Measurements from ENCODE around the gene PPP6R2. TPM values are rescaled to one million over a fixed set of nuclear protein-coding genes. Genes with fewer than 3 reads are reported as not detected.
A peak's percentile ranks its signal among the peaks of the same experiment; 100 is the strongest.

Gene PPP6R2
- total RNA-seq, 3 donors from 2014 or later (not counting 1 experiment from before 2014, with no cell fraction given) = 76.0 to 103 (median 78.1) TPM

DNA sequence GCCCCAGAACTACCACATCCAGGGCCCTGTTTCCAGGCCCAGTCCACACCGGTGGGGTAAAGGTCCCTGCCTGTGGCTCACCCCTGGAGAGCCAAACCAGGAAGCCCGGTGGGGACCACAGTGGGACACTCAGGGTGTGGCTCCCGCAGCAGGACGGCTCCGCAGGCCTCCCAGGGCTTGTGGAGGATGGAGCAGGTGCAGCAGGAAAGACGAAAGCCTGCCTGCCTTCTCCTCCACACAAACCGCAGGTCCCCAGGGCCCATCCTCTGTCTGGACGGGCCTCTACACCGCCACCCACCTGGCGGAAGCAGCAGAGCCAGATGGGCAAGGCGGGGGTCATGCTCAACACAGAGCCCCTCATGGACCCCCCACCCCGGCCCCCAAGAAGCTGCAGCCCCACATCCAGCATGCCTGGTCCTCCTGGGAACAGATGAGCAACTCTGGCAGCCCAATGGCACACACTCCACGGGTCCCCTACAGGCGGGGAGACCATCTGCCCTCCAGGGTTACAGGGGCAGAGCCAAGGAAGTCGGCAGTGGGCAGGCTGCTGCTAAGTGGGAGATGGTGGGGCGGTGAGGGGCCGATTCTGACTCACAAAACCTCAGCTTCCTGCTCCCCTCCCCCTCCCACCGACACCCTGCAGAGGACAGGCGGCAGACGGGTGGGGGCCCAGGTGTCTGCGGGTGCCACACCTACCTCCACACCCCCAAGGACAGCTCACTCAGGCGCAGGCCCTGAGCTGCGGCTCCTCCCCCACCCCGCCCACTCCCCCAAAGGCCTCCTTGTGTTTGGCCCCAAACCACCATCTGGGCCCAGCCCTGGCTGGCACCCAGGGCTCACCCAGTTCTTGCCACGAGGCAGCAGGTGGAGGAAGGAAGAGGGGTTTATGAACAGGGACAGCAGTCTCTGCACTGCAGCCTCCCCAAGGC is 126.5 kb downstream of the PPP6R2 start:
- intact Hi-C loops (cut with micrococcal nuclease) = loop anchor here (5.0 kb wide), 1 partner anchor 38 kb away; the partner anchor contains the start of genes LMF2 and NCAPH2
- TF ChIP-seq, protein P1, sequence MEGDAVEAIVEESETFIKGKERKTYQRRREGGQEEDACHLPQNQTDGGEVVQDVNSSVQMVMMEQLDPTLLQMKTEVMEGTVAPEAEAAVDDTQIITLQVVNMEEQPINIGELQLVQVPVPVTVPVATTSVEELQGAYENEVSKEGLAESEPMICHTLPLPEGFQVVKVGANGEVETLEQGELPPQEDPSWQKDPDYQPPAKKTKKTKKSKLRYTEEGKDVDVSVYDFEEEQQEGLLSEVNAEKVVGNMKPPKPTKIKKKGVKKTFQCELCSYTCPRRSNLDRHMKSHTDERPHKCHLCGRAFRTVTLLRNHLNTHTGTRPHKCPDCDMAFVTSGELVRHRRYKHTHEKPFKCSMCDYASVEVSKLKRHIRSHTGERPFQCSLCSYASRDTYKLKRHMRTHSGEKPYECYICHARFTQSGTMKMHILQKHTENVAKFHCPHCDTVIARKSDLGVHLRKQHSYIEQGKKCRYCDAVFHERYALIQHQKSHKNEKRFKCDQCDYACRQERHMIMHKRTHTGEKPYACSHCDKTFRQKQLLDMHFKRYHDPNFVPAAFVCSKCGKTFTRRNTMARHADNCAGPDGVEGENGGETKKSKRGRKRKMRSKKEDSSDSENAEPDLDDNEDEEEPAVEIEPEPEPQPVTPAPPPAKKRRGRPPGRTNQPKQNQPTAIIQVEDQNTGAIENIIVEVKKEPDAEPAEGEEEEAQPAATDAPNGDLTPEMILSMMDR (IDR thresholded peaks at IDR 0.05) = no peak
- peaks cover 41 to 76% of the 10 kb centered on the region in 2 donors for H3K4me1 Mint-ChIP-seq

DNA sequence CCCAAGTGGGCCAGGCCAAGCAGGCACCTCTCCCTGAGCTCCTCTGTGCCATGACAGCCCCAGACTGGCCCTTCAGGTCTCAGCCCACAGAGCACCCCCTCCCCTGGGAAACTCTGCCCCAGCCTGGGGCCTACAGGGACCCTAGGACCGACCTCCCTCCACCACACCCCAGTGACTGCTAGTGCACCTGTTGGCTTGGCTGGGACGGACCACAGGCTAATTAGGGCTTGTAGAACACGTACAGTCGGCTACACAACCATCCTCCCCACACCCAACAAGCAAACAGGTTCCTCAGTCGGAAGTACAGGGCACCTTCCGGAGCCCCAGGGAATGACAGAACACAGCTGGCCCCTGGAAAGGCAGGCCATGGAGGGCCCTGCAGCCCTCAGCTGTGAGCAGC is 127.4 kb downstream of the PPP6R2 start:
- WGBS (ENCODE audit: insufficient coverage) = 41% methylated on average over 6 of the region's 6 CpGs
- Histone ChIP-seq H3K27me3 (ENCODE audit: control insufficient read depth, insufficient read depth, low read length) (no peaks in the 10 kb centered on the region), H3K27ac (ENCODE audit: low read length) (peak overlapping the region; percentile 91), H3K36me3 (ENCODE audit: control insufficient read depth, insufficient read depth, low read length) (peaks cover 28% of the 10 kb centered on the region), H3K4me1 (ENCODE audit: control insufficient read depth, insufficient read depth, low read length) (peaks cover 70% of the 10 kb centered on the region), H3K4me3 (ENCODE audit: low read length) (no peak overlapping the region), H3K9me3 (ENCODE audit: control insufficient read depth, insufficient read depth, low read length) (no peaks in the 10 kb centered on the region)
- ATAC-seq (no peak), DNase-seq (peak in 1 of 2 donors; percentile 36)
- peak overlapping the region; percentile 80 to 91 for H3K27ac Mint-ChIP-seq
- no peaks in the 10 kb centered on the region for H3K36me3 Mint-ChIP-seq
- peak overlapping the region; percentile 71 for H3K4me3 Mint-ChIP-seq
- TF ChIP-seq, protein P1 (IDR thresholded peaks at IDR 0.05) = no peak
- H3K4me1 Mint-ChIP-seq = peaks cover 41 to 76% of the 10 kb centered on the region in 2 donors
- intact Hi-C loops (cut with micrococcal nuclease) = loop anchor here (5.0 kb wide), 1 partner anchor 37 kb away; the partner anchor contains the start of genes LMF2 and NCAPH2
- H3K9me3 Mint-ChIP-seq = no peaks in the 10 kb centered on the region
- no peaks in the 10 kb centered on the region for H3K27me3 Mint-ChIP-seq (ENCODE audit: low read depth in 2 of 2)

More for the DNA sequence above, 126.5 kb downstream of the PPP6R2 start:
- no peaks in the 10 kb centered on the region for H3K27me3 Mint-ChIP-seq (ENCODE audit: low read depth in 2 of 2)
- H3K4me3 Mint-ChIP-seq = peak overlapping the region; percentile 71
- WGBS (ENCODE audit: insufficient coverage) = under 1% methylated on average over 22 of the region's 25 CpGs
- no peaks in the 10 kb centered on the region for H3K9me3 Mint-ChIP-seq
- Histone ChIP-seq H3K4me1 (ENCODE audit: control insufficient read depth, insufficient read depth, low read length) (peaks cover 66% of the 10 kb centered on the region), H3K9me3 (ENCODE audit: control insufficient read depth, insufficient read depth, low read length) (no peaks in the 10 kb centered on the region), H3K27ac (ENCODE audit: low read length) (peak overlapping the region; percentile 91), H3K27me3 (ENCODE audit: control insufficient read depth, insufficient read depth, low read length) (no peaks in the 10 kb centered on the region), H3K4me3 (ENCODE audit: low read length) (peak overlapping the region; percentile 38), H3K36me3 (ENCODE audit: control insufficient read depth, insufficient read depth, low read length) (peaks cover 36% of the 10 kb centered on the region)
- peak; percentile 82 to 94 (median 87) for ATAC-seq
- DNase-seq = peak; percentile 92 to 98
- no peaks in the 10 kb centered on the region for H3K36me3 Mint-ChIP-seq
- peak overlapping the region; percentile 80 to 91 for H3K27ac Mint-ChIP-seq

DNA sequence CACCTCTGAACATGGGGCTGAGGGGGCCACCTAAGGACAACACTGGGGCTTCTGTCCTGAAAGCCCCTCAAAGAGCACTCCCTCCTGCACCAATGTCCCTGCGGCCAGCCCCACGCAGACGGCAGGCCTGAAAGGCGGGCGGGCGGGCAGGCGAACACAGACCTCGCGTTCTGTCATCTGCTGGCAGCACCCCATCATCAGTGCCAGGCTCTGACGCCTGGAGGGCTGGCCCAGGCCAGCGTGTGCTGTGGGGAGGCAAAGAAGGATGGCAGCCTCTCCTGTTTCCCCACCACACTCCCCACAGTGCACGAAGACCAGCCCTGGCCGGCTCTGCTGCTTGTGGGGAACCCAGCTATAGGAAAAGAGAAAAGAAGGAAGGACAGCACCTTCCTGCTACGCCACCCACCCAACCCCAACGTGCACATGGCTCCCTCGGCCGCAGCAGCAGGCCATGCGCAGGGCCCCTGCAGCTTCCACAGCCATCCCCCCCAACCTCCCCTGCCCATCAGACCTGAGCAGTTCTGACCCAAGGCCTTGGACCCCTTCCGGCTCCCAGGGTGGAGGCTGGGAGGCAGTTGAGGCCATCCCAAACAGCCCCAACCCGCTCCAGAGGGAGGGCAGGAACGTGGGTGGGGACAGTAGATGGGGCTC is 128.2 kb downstream of the PPP6R2 start:
- Histone ChIP-seq H3K4me3 (ENCODE audit: low read length) (no peak overlapping the region), H3K27me3 (ENCODE audit: control insufficient read depth, insufficient read depth, low read length) (no peaks in the 10 kb centered on the region), H3K36me3 (ENCODE audit: control insufficient read depth, insufficient read depth, low read length) (peaks cover 19% of the 10 kb centered on the region), H3K9me3 (ENCODE audit: control insufficient read depth, insufficient read depth, low read length) (no peaks in the 10 kb centered on the region), H3K4me1 (ENCODE audit: control insufficient read depth, insufficient read depth, low read length) (peaks cover 72% of the 10 kb centered on the region), H3K27ac (ENCODE audit: low read length) (peak overlapping the region; percentile 91)
- Mint-ChIP-seq H3K27me3 (ENCODE audit: low read depth in 2 of 2) (no peaks in the 10 kb centered on the region), H3K4me1 (peaks cover 41 to 73% of the 10 kb centered on the region in 2 donors), H3K9me3 (no peaks in the 10 kb centered on the region), H3K27ac (peak overlapping the region; percentile 80 to 91), H3K4me3 (peak overlapping the region; percentile 71), H3K36me3 (no peaks in the 10 kb centered on the region)
- intact Hi-C loops (cut with micrococcal nuclease) = loop anchor here (5.0 kb wide), 1 partner anchor 36 kb away; the partner anchor contains the start of genes LMF2 and NCAPH2
- no peak for DNase-seq
- WGBS (ENCODE audit: insufficient coverage) = 74% methylated on average over 21 of the region's 21 CpGs
- TF ChIP-seq, protein P1 (IDR thresholded peaks at IDR 0.05) = no peak
- no peak for ATAC-seq

Measured in natural killer cell (primary cell).